ENCODE results near the gene PTPRN2.

DNA sequence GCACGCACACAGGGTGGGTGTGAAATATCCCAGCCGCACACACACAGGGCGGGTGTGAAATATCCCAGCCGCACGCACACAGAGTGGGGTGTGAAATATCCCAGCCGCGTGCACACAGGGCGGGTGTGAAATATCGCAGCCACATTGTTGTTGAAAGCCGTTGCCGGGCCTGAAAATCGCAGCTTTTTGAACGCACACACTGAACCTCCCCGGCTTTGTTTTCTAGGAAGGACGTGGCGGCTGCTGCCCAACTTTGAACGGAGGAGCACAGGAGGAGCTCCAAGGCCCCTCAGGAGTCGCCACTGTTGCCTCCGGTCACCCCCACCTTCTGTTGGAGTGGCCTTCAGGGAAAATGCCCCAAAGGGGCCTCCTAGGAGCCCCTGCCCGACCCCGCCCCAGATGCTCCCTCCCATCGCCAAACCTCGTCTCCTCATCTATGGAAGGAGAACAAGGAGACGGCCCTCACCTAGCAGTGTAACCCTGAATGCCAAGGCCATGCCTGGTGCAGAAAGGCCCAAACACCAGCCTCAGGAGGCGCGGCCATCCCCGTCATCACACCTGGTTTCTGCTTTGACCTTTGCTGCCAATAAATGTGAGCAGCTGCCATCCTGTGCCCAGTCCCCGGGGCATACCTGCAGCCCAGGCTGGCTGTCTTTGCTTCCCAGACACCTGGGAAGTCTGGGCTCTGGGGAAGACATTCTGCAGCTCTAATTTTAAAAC lies 318.6 kb downstream of the PTPRN2 start:
- TF ChIP-seq, protein P1, sequence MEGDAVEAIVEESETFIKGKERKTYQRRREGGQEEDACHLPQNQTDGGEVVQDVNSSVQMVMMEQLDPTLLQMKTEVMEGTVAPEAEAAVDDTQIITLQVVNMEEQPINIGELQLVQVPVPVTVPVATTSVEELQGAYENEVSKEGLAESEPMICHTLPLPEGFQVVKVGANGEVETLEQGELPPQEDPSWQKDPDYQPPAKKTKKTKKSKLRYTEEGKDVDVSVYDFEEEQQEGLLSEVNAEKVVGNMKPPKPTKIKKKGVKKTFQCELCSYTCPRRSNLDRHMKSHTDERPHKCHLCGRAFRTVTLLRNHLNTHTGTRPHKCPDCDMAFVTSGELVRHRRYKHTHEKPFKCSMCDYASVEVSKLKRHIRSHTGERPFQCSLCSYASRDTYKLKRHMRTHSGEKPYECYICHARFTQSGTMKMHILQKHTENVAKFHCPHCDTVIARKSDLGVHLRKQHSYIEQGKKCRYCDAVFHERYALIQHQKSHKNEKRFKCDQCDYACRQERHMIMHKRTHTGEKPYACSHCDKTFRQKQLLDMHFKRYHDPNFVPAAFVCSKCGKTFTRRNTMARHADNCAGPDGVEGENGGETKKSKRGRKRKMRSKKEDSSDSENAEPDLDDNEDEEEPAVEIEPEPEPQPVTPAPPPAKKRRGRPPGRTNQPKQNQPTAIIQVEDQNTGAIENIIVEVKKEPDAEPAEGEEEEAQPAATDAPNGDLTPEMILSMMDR (IDR thresholded peaks at IDR 0.05): no peak
- TF ChIP-seq ZFX (IDR thresholded peaks at IDR 0.05; ENCODE audit: borderline replicate concordance): no peak
